ENCODE measurements around the gene TNRC6B.

- no peak for TF ChIP-seq CTCF (IDR thresholded peaks at IDR 0.05; ENCODE audit: poor library complexity)
- no peak for TF ChIP-seq EZH2 (IDR thresholded peaks at IDR 0.05; ENCODE audit: borderline replicate concordance)
These were observed 43.3 kb downstream of the TNRC6B start for GRCh38 chr22:40221055-40221414.
